Stimulated activated memory B cell treated with anti-CD40 and anti-IgM and Interleukin-4, amounts not matched to agents 10 μg/mL and 1 μg/mL and 100 μg/mL, for 72 hours (primary cell): ENCODE data around the gene KRT7.
A peak's percentile ranks its signal among the peaks of the same experiment; 100 is the strongest.

Experiments
- ATAC-seq: fragments of 150-1000 bp; cut with Tn5 transposase; 2 replicates; pipeline ENCODE4 v1.10.0; 2021
- H3K27ac Mint-ChIP-seq: one replicate; pipeline ENCODE4 v1.8.0; 2022; ENCODE audit warnings: mild to moderate bottlenecking, mixed read lengths
- H3K27me3 Mint-ChIP-seq: one replicate; pipeline ENCODE4 v1.8.0; 2022; ENCODE audit warnings: mixed read lengths
- H3K36me3 Mint-ChIP-seq: one replicate; pipeline ENCODE4 v1.8.0; 2022; ENCODE audit warnings: mixed read lengths
- H3K4me1 Mint-ChIP-seq: one replicate; pipeline ENCODE4 v1.8.0; 2022; ENCODE audit warnings: mixed read lengths
- H3K4me3 Mint-ChIP-seq: one replicate; pipeline ENCODE4 v1.8.0; 2022; ENCODE audit warnings: mild to moderate bottlenecking, moderate library complexity, mixed read lengths
- H3K9me3 Mint-ChIP-seq: one replicate; pipeline ENCODE4 v1.8.0; 2022; ENCODE audit warnings: mixed read lengths

The KRT7 gene

GRCh38 chr12:52215587-52216031 is 17.4 kb upstream of the KRT7 start:
- Mint-ChIP-seq H3K4me1 (no peaks in the 10 kb centered on the region), H3K27me3 (peaks cover 52% of the 10 kb centered on the region), H3K4me3 (no peak overlapping the region), H3K9me3 (no peaks in the 10 kb centered on the region), H3K36me3 (no peaks in the 10 kb centered on the region), H3K27ac (no peak overlapping the region)
- ATAC-seq: no peak

DNA sequence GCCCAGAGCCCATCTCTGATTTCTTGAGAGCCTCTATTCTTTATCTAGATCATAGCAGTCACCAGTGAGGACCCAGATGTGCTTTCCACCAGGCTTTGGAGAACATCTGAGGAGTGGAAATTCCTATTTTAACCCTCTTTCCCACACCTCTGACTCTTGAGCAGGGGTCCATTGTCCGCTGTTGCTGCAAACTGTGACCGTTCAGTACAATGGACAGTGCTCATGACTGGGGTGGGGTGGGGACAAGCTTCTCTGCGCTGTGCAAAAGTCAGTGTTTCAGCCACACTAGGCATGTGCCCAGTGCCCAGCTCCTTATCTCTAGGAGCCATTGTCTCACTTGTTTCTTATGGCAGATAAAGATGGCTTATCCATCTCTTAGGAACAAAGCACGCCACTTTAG is 16.9 kb upstream of the KRT7 start:
- Mint-ChIP-seq H3K4me1 (no peaks in the 10 kb centered on the region), H3K9me3 (no peaks in the 10 kb centered on the region), H3K27ac (no peak overlapping the region), H3K36me3 (no peaks in the 10 kb centered on the region), H3K27me3 (peaks cover 53% of the 10 kb centered on the region), H3K4me3 (no peak overlapping the region)
- ATAC-seq: no peak

- H3K36me3 Mint-ChIP-seq: no peaks in the 10 kb centered on the region
- H3K9me3 Mint-ChIP-seq: no peaks in the 10 kb centered on the region
- H3K27me3 Mint-ChIP-seq: peaks cover 55% of the 10 kb centered on the region
- no peak for ATAC-seq
- H3K4me3 Mint-ChIP-seq: no peak overlapping the region
- H3K4me1 Mint-ChIP-seq: no peaks in the 10 kb centered on the region
- H3K27ac Mint-ChIP-seq: no peak overlapping the region
Measured at GRCh38 chr12:52216807-52217206, 16.2 kb upstream of the KRT7 start.

DNA sequence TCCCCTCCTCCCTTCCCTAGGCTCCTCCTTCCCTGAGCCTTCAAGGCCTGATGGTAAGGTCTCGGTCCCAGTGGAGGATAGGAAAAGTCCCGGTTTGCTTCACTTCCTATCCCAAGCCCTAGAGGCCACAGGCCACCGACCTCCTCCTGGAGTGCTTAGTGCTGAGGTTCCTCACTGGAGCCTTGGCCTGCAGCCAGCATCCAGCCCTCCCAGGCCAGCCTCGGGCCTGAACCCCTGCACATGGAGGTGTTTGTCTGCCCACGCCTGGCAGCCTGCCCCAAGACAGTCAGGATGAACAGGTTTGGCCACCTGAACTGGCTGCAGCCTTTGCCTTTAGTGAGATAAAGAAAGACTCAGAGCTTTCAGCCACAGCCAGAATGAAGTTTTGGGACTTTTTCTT is 15.8 kb upstream of the KRT7 start:
- Mint-ChIP-seq H3K27ac (no peak overlapping the region), H3K27me3 (peaks cover 58% of the 10 kb centered on the region), H3K4me1 (no peaks in the 10 kb centered on the region), H3K4me3 (no peak overlapping the region), H3K9me3 (no peaks in the 10 kb centered on the region), H3K36me3 (no peaks in the 10 kb centered on the region)
- no peak for ATAC-seq

GRCh38 chr12:52218001-52218400 is 15.0 kb upstream of the KRT7 start:
- H3K4me1 Mint-ChIP-seq: no peaks in the 10 kb centered on the region
- no peak overlapping the region for H3K4me3 Mint-ChIP-seq
- ATAC-seq: no peak
- no peaks in the 10 kb centered on the region for H3K9me3 Mint-ChIP-seq
- peaks cover 61% of the 10 kb centered on the region for H3K27me3 Mint-ChIP-seq
- no peaks in the 10 kb centered on the region for H3K36me3 Mint-ChIP-seq
- no peak overlapping the region for H3K27ac Mint-ChIP-seq

DNA sequence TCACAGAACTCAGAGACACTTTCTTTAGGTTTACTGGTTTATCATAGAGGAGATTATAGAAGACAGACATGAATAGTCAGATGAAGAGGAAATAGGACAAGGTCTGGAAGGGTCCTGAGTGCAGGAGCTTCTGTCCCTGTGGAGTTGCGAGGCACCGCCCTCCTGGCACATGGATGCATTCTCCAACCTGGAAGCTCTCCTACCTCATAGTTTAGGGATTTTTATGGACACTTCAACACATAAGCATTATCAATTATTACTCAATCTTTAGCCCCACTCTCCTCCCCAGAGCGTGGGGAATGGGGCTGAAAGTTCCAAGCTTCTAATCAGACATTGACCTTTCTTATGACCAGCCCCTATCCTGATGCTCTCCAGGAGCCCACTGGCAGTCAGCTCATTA is 12.6 kb upstream of the KRT7 start:
- H3K4me3 Mint-ChIP-seq: no peak overlapping the region
- ATAC-seq: no peak
- H3K27ac Mint-ChIP-seq: no peak overlapping the region
- no peaks in the 10 kb centered on the region for H3K9me3 Mint-ChIP-seq
- peaks cover 56% of the 10 kb centered on the region for H3K27me3 Mint-ChIP-seq
- no peaks in the 10 kb centered on the region for H3K36me3 Mint-ChIP-seq
- no peaks in the 10 kb centered on the region for H3K4me1 Mint-ChIP-seq

GRCh38 chr12:52221070-52221781 is 11.8 kb upstream of the KRT7 start:
- Mint-ChIP-seq H3K27me3 (peaks cover 52% of the 10 kb centered on the region), H3K9me3 (no peaks in the 10 kb centered on the region)

GRCh38 chr12:52221912-52222457 is 11.1 kb upstream of the KRT7 start:
- Mint-ChIP-seq H3K27ac (no peak overlapping the region), H3K4me3 (no peak overlapping the region), H3K36me3 (no peaks in the 10 kb centered on the region), H3K9me3 (no peaks in the 10 kb centered on the region), H3K4me1 (no peaks in the 10 kb centered on the region), H3K27me3 (peaks cover 55% of the 10 kb centered on the region)
- ATAC-seq: peak; percentile 41

More at GRCh38 chr12:52221070-52221781, 11.8 kb upstream of the KRT7 start:
- ATAC-seq: no peak
- Mint-ChIP-seq H3K4me3 (no peak overlapping the region), H3K27ac (no peak overlapping the region), H3K4me1 (no peaks in the 10 kb centered on the region), H3K36me3 (no peaks in the 10 kb centered on the region)

GRCh38 chr12:52222692-52223091 is 10.4 kb upstream of the KRT7 start:
- no peaks in the 10 kb centered on the region for H3K9me3 Mint-ChIP-seq
- peaks cover 60% of the 10 kb centered on the region for H3K27me3 Mint-ChIP-seq
- no peaks in the 10 kb centered on the region for H3K4me1 Mint-ChIP-seq
- no peak overlapping the region for H3K4me3 Mint-ChIP-seq
- no peak for ATAC-seq
- H3K36me3 Mint-ChIP-seq: no peaks in the 10 kb centered on the region
- H3K27ac Mint-ChIP-seq: no peak overlapping the region

DNA sequence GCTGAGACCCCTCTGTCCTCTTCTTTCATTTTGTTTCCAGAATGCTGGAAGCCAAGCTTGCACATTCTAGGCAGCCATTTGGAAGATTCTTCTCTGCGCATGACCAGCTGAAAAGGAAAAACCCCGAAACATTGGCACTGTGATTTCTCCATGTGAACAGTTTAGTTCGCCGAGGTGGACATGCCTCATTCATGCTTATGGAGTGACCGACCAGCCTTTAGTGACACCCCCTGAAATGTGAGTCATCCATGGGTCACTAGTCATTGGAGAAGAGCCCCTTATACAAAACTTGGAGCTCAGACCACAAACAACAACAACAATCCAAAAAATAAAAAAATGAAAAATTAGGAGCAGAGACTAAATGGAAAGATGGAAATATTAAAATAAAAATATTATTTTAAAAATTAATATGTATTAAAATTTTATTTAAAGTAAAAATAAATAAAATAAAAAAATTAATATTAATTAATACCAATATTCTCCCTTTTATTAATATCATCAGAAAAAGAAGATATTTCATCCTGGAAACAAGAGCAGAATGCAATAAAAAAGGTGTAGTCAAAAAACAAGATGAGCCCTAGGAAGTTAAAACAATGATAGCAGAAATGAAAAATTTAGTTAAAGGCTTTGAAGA is 9.5 kb upstream of the KRT7 start:
- Mint-ChIP-seq H3K36me3 (no peaks in the 10 kb centered on the region), H3K27ac (no peak overlapping the region), H3K4me1 (no peaks in the 10 kb centered on the region), H3K27me3 (peaks cover 60% of the 10 kb centered on the region), H3K9me3 (no peaks in the 10 kb centered on the region), H3K4me3 (no peak overlapping the region)
- ATAC-seq: no peak

GRCh38 chr12:52224151-52224550 is 8.9 kb upstream of the KRT7 start:
- peaks cover 63% of the 10 kb centered on the region for H3K27me3 Mint-ChIP-seq
- no peaks in the 10 kb centered on the region for H3K4me1 Mint-ChIP-seq
- H3K27ac Mint-ChIP-seq: no peak overlapping the region
- ATAC-seq: no peak
- H3K4me3 Mint-ChIP-seq: no peak overlapping the region
- no peaks in the 10 kb centered on the region for H3K9me3 Mint-ChIP-seq
- no peaks in the 10 kb centered on the region for H3K36me3 Mint-ChIP-seq

GRCh38 chr12:52225752-52226151 is 7.3 kb upstream of the KRT7 start:
- Mint-ChIP-seq H3K27me3 (peaks cover 66% of the 10 kb centered on the region), H3K36me3 (no peaks in the 10 kb centered on the region), H3K4me3 (no peak overlapping the region), H3K4me1 (no peaks in the 10 kb centered on the region), H3K27ac (no peak overlapping the region), H3K9me3 (no peaks in the 10 kb centered on the region)
- no peak for ATAC-seq

DNA sequence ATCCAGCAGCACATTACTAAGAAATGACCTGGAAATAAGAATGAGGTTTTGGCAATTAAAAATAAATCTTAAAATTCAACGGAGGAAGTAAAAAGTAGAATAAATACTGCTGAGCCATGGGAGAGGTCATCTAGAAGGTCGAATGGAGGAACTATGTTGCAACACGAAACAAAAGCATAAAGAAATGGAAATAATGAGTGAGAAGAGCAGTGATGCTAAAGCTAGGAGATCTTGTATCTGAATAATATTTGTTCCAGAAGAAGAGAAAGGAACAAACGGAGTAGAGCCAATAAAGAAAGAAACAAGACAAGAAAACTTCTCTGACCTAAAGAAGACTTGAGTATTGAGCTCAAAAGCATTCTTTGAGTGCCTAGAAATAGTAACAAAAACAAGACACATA is 6.6 kb upstream of the KRT7 start:
- H3K27ac Mint-ChIP-seq: no peak overlapping the region
- no peaks in the 10 kb centered on the region for H3K36me3 Mint-ChIP-seq
- peaks cover 66% of the 10 kb centered on the region for H3K27me3 Mint-ChIP-seq

GRCh38 chr12:52227606-52228166 is 5.4 kb upstream of the KRT7 start:
- no peak for ATAC-seq
- no peaks in the 10 kb centered on the region for H3K36me3 Mint-ChIP-seq
- H3K27ac Mint-ChIP-seq: no peak overlapping the region
- H3K27me3 Mint-ChIP-seq: peaks cover 68% of the 10 kb centered on the region
- H3K4me1 Mint-ChIP-seq: no peaks in the 10 kb centered on the region
- no peak overlapping the region for H3K4me3 Mint-ChIP-seq
- no peaks in the 10 kb centered on the region for H3K9me3 Mint-ChIP-seq

More for the DNA sequence above, 6.6 kb upstream of the KRT7 start:
- ATAC-seq: no peak
- Mint-ChIP-seq H3K4me1 (no peaks in the 10 kb centered on the region), H3K9me3 (no peaks in the 10 kb centered on the region), H3K4me3 (no peak overlapping the region)

GRCh38 chr12:52228366-52228765 is 4.7 kb upstream of the KRT7 start:
- no peak overlapping the region for H3K4me3 Mint-ChIP-seq
- H3K27ac Mint-ChIP-seq: no peak overlapping the region
- no peaks in the 10 kb centered on the region for H3K36me3 Mint-ChIP-seq
- H3K27me3 Mint-ChIP-seq: peaks cover 68% of the 10 kb centered on the region
- ATAC-seq: no peak
- H3K9me3 Mint-ChIP-seq: no peaks in the 10 kb centered on the region
- H3K4me1 Mint-ChIP-seq: no peaks in the 10 kb centered on the region

DNA sequence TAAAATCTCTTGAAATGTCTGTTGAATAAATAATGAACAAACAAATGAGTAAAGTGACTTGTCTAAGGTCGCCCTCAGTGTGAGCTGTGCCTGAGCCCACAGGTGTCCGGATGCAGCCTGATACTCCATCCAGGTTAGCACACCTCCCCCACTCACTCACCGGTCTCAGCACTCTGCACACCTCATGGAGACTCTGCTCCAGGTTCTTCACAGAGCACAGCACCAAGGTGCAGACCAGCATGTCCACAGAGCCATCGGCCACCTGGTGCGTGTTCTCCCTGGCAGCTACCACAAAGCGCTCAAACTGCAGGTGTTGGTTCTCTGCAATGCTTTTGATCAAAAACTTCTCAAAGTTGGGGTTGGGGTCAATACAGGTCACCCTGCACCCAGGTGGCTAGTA is 4.1 kb upstream of the KRT7 start:
- no peaks in the 10 kb centered on the region for H3K36me3 Mint-ChIP-seq
- no peak overlapping the region for H3K27ac Mint-ChIP-seq
- peaks cover 68% of the 10 kb centered on the region for H3K27me3 Mint-ChIP-seq
- H3K4me3 Mint-ChIP-seq: no peak overlapping the region
- no peaks in the 10 kb centered on the region for H3K9me3 Mint-ChIP-seq
- no peaks in the 10 kb centered on the region for H3K4me1 Mint-ChIP-seq
- no peak for ATAC-seq
